ENCODE results near the gene ULK4.
A peak's percentile ranks its signal among the peaks of the same experiment; 100 is the strongest.

ULK4 gene

GRCh38 chr3:41997702-41998550, 36.0 kb upstream of the ULK4 start:
- no peak for TF ChIP-seq CTCF (IDR thresholded peaks at IDR 0.05; ENCODE audit: insufficient read depth, low read length)
- no peak for TF ChIP-seq POLR2AphosphoS5 (IDR thresholded peaks at IDR 0.05; ENCODE audit: low read depth)
- TF ChIP-seq SPI1 (IDR thresholded peaks at IDR 0.05; ENCODE audit: borderline replicate concordance, low read depth), result no peak
- no peak for TF ChIP-seq REST (IDR thresholded peaks at IDR 0.05; ENCODE audit: insufficient replicate concordance, low read depth)
- TF ChIP-seq GABPA (IDR thresholded peaks at IDR 0.05; ENCODE audit: low read depth), result no peak
- H3K4me3 ChIP-seq (replicated peaks; ENCODE audit: insufficient read depth, low read length), result no peak overlapping the region
- no peak overlapping the region for H3K27ac ChIP-seq (replicated peaks)
- no peak for DNase-seq (ENCODE audit: low read depth in 1 of 2, low spot score in 1 of 2)
- H3K27me3 ChIP-seq (ENCODE audit: insufficient read depth, poor library complexity, severe bottlenecking), result no peaks in the 10 kb centered on the region

GRCh38 chr3:41991437-41991836, 29.5 kb upstream of the ULK4 start:
- H3K27me3 ChIP-seq (ENCODE audit: insufficient read depth, poor library complexity, severe bottlenecking), result no peaks in the 10 kb centered on the region
- no peak for TF ChIP-seq POLR2AphosphoS5 (IDR thresholded peaks at IDR 0.05; ENCODE audit: low read depth)
- DNase-seq (ENCODE audit: low read depth in 1 of 2, low spot score in 1 of 2), result no peak
- H3K4me3 ChIP-seq (replicated peaks; ENCODE audit: insufficient read depth, low read length), result no peak overlapping the region
- no peak overlapping the region for H3K27ac ChIP-seq (replicated peaks)

GRCh38 chr3:41989518-41989917, 27.6 kb upstream of the ULK4 start:
- no peak overlapping the region for H3K4me3 ChIP-seq (replicated peaks; ENCODE audit: insufficient read depth, low read length)
- DNase-seq (ENCODE audit: low read depth in 1 of 2, low spot score in 1 of 2), result no peak
- H3K27me3 ChIP-seq (ENCODE audit: insufficient read depth, poor library complexity, severe bottlenecking), result no peaks in the 10 kb centered on the region
- H3K27ac ChIP-seq (replicated peaks), result no peak overlapping the region
- no peak for TF ChIP-seq POLR2AphosphoS5 (IDR thresholded peaks at IDR 0.05; ENCODE audit: low read depth)
- no peak for TF ChIP-seq CTCF (IDR thresholded peaks at IDR 0.05; ENCODE audit: insufficient read depth, low read length)

GRCh38 chr3:41987627-41988026, 25.7 kb upstream of the ULK4 start:
- TF ChIP-seq GABPA (IDR thresholded peaks at IDR 0.05; ENCODE audit: low read depth) (no peak), SPI1 (IDR thresholded peaks at IDR 0.05; ENCODE audit: borderline replicate concordance, low read depth) (no peak), REST (IDR thresholded peaks at IDR 0.05; ENCODE audit: insufficient replicate concordance, low read depth) (no peak)
- peak overlapping the region; percentile 70 for H3K27ac ChIP-seq (replicated peaks)
- DNase-seq (ENCODE audit: low read depth in 1 of 2, low spot score in 1 of 2), result peak; percentile 38 to 64
- H3K4me3 ChIP-seq (replicated peaks; ENCODE audit: insufficient read depth, low read length), result no peak overlapping the region
- H3K27me3 ChIP-seq (ENCODE audit: insufficient read depth, poor library complexity, severe bottlenecking), result no peaks in the 10 kb centered on the region

- H3K27me3 ChIP-seq (ENCODE audit: insufficient read depth, poor library complexity, severe bottlenecking), result no peaks in the 10 kb centered on the region
- no peak overlapping the region for H3K27ac ChIP-seq (replicated peaks)
- DNase-seq (ENCODE audit: low read depth in 1 of 2, low spot score in 1 of 2), result no peak
- no peak overlapping the region for H3K4me3 ChIP-seq (replicated peaks; ENCODE audit: insufficient read depth, low read length)
- TF ChIP-seq GABPA (IDR thresholded peaks at IDR 0.05; ENCODE audit: low read depth) (no peak), POLR2AphosphoS5 (IDR thresholded peaks at IDR 0.05; ENCODE audit: low read depth) (no peak), SPI1 (IDR thresholded peaks at IDR 0.05; ENCODE audit: borderline replicate concordance, low read depth) (no peak), CTCF (IDR thresholded peaks at IDR 0.05; ENCODE audit: insufficient read depth, low read length) (no peak), REST (IDR thresholded peaks at IDR 0.05; ENCODE audit: insufficient replicate concordance, low read depth) (no peak)
These were observed 24.7 kb upstream of the ULK4 start for GRCh38 chr3:41986561-41986960.
